ENCODE measurements around the gene CSRP3. TPM values are rescaled to one million over a fixed set of nuclear protein-coding genes. Genes with fewer than 3 reads are reported as not detected.

Gene CSRP3
- total and polyA plus RNA-seq, 2 of the 4 experiments (the other 2 are of a cell fraction), result not detected

DNA sequence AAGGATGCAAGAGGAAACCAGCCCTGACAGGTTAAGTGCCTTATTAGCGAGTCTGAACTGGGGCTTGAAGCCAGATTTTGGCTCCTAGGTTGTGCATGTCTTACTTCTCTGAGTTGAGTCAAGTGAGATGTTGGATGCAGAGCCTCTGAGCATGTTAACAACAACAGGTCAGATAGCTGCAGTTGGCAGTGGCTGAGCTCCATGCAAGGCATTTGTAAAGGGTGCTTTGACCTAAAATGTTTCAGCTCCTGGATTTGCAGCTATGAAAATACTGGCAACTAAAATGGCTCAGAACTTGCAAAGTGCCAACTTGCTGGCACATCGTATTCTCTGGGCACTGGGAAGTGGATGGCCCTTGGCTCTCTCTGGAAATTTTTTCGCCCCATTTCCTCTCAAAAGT, 16.4 kb upstream of the CSRP3 start:
- dilution Hi-C loops (cut with HindIII; ENCODE audit: low sequenced_read_pairs, unreplicated experiment) (no loop called here), intact Hi-C loops (cut with micrococcal nuclease) (no loop called here), in situ Hi-C loops (cut with MboI; ENCODE audit: low sequenced_read_pairs) (no loop called here)
- Histone ChIP-seq H4K91ac (ENCODE audit: insufficient read depth, low read depth, low read length) (no peak overlapping the region), H2AFZ (replicated peaks; ENCODE audit: low read length, poor library complexity) (no peak overlapping the region), H3K18ac (ENCODE audit: low read depth, low read length) (no peak overlapping the region), H4K8ac (ENCODE audit: low read depth in 2 of 2, low read length in 2 of 2) (no peak overlapping the region), H3K56ac (ENCODE audit: extremely low read depth, insufficient read depth, low read length) (no peak overlapping the region), H3K4me2 (ENCODE audit: low read depth, low read length) (no peak overlapping the region), H3K4ac (ENCODE audit: low read depth, low read length) (no peak overlapping the region), H3K23ac (ENCODE audit: low read depth, low read length) (no peak overlapping the region), H4K20me1 (ENCODE audit: insufficient read depth, low read length) (no peaks in the 10 kb centered on the region), H3K4me3 (ENCODE audit: insufficient read depth, low read depth, low read length) (no peak overlapping the region), H2BK120ac (ENCODE audit: low read depth, low read length) (no peak overlapping the region), H2AK5ac (ENCODE audit: low read depth, low read length) (no peak overlapping the region), H4K5ac (ENCODE audit: low read depth, low read length) (no peak overlapping the region), H2BK20ac (ENCODE audit: low read depth, low read length) (no peak overlapping the region), H2AK9ac (replicated peaks; ENCODE audit: low read depth, low read length, poor library complexity) (no peak overlapping the region), H3K9ac (ENCODE audit: low read depth, low read length) (no peak overlapping the region), H3K4me1 (ENCODE audit: control insufficient read depth, insufficient read depth, low read length) (no peaks in the 10 kb centered on the region), H3K27ac (ENCODE audit: insufficient read depth, low read length) (no peak overlapping the region), H3K36me3 (ENCODE audit: control insufficient read depth, insufficient read depth, low read length) (no peaks in the 10 kb centered on the region), H3K79me1 (ENCODE audit: low read depth in 1 of 2, low read length in 2 of 2) (no peaks in the 10 kb centered on the region), H3K14ac (replicated peaks; ENCODE audit: low read depth, low read length) (no peak overlapping the region), H3K9me1 (ENCODE audit: insufficient read depth, low read length) (no peaks in the 10 kb centered on the region), H2BK5ac (ENCODE audit: low read depth, low read length, poor library complexity, severe bottlenecking) (no peak overlapping the region), H3K27me3 (ENCODE audit: control insufficient read depth, insufficient read depth, low read length) (peaks cover 8% of the 10 kb centered on the region), H3K9me3 (ENCODE audit: control insufficient read depth, insufficient read depth, low read length) (no peaks in the 10 kb centered on the region), H2BK15ac (ENCODE audit: low read depth, low read length) (no peak overlapping the region)
- no TSS peak for BruUV-seq (replicated peaks)
- ChIA-PET CTCF (no interaction called here), POLR2A (ENCODE audit: unreplicated experiment) (no interaction called here)
- TF ChIP-seq BHLHE40 (IDR thresholded peaks at IDR 0.05; ENCODE audit: low read depth, low read length) (no peak), POLR2A (IDR thresholded peaks at IDR 0.05; ENCODE audit: low read depth, low read length) (no peak), RCOR1 (IDR thresholded peaks at IDR 0.05; ENCODE audit: insufficient replicate concordance, low read length) (no peak), RFX5 (IDR thresholded peaks at IDR 0.05; ENCODE audit: low read depth, low read length) (no peak), MXI1 (IDR thresholded peaks at IDR 0.05; ENCODE audit: borderline replicate concordance, low read depth, low read length) (no peak), NFE2L2 (IDR thresholded peaks at IDR 0.05; ENCODE audit: low read depth, low read length) (no peak), MAFK (IDR thresholded peaks at IDR 0.05; ENCODE audit: low read depth, low read length) (no peak), MAZ (IDR thresholded peaks at IDR 0.05; ENCODE audit: borderline replicate concordance, low read depth, low read length) (no peak), SMC3 (IDR thresholded peaks at IDR 0.05; ENCODE audit: low read depth, low read length) (no peak), CHD1 (IDR thresholded peaks at IDR 0.05; ENCODE audit: low read depth, low read length) (no peak), RAD21 (IDR thresholded peaks at IDR 0.05; ENCODE audit: low read length) (no peak), FOS (IDR thresholded peaks at IDR 0.05; ENCODE audit: low read depth, low read length) (no peak), CEBPB (IDR thresholded peaks at IDR 0.05; ENCODE audit: low read depth, low read length) (no peak)
- TF ChIP-seq, protein P1, sequence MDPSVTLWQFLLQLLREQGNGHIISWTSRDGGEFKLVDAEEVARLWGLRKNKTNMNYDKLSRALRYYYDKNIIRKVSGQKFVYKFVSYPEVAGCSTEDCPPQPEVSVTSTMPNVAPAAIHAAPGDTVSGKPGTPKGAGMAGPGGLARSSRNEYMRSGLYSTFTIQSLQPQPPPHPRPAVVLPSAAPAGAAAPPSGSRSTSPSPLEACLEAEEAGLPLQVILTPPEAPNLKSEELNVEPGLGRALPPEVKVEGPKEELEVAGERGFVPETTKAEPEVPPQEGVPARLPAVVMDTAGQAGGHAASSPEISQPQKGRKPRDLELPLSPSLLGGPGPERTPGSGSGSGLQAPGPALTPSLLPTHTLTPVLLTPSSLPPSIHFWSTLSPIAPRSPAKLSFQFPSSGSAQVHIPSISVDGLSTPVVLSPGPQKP (IDR thresholded peaks at IDR 0.05; ENCODE audit: borderline replicate concordance, low read depth, low read length), result no peak
- TF ChIP-seq, protein P2, sequence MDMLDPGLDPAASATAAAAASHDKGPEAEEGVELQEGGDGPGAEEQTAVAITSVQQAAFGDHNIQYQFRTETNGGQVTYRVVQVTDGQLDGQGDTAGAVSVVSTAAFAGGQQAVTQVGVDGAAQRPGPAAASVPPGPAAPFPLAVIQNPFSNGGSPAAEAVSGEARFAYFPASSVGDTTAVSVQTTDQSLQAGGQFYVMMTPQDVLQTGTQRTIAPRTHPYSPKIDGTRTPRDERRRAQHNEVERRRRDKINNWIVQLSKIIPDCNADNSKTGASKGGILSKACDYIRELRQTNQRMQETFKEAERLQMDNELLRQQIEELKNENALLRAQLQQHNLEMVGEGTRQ (IDR thresholded peaks at IDR 0.05; ENCODE audit: low read depth, low read length), result no peak
- TF ChIP-seq, protein P3, sequence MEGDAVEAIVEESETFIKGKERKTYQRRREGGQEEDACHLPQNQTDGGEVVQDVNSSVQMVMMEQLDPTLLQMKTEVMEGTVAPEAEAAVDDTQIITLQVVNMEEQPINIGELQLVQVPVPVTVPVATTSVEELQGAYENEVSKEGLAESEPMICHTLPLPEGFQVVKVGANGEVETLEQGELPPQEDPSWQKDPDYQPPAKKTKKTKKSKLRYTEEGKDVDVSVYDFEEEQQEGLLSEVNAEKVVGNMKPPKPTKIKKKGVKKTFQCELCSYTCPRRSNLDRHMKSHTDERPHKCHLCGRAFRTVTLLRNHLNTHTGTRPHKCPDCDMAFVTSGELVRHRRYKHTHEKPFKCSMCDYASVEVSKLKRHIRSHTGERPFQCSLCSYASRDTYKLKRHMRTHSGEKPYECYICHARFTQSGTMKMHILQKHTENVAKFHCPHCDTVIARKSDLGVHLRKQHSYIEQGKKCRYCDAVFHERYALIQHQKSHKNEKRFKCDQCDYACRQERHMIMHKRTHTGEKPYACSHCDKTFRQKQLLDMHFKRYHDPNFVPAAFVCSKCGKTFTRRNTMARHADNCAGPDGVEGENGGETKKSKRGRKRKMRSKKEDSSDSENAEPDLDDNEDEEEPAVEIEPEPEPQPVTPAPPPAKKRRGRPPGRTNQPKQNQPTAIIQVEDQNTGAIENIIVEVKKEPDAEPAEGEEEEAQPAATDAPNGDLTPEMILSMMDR (conservative IDR thresholded peaks at IDR 0.05; ENCODE audit: low read depth, low read length), result no peak
- WGBS, 2 experiments (ENCODE audit: extremely low coverage in 2 of 2, insufficient read length in 1 of 2), result no CpG with 5 or more reads among the region's 3 CpGs
- ATAC-seq (ENCODE audit: low read depth) (no peak), DNase-seq (no peak)

All from IMR-90 (cell line).